ENCODE results near the gene HEXIM1. TPM values are rescaled to one million over a fixed set of nuclear protein-coding genes. Genes with fewer than 3 reads are reported as not detected.

Gene HEXIM1
- polyA plus RNA-seq, 3 donors = 2.2 to 14.8 (median 2.5) TPM

DNA sequence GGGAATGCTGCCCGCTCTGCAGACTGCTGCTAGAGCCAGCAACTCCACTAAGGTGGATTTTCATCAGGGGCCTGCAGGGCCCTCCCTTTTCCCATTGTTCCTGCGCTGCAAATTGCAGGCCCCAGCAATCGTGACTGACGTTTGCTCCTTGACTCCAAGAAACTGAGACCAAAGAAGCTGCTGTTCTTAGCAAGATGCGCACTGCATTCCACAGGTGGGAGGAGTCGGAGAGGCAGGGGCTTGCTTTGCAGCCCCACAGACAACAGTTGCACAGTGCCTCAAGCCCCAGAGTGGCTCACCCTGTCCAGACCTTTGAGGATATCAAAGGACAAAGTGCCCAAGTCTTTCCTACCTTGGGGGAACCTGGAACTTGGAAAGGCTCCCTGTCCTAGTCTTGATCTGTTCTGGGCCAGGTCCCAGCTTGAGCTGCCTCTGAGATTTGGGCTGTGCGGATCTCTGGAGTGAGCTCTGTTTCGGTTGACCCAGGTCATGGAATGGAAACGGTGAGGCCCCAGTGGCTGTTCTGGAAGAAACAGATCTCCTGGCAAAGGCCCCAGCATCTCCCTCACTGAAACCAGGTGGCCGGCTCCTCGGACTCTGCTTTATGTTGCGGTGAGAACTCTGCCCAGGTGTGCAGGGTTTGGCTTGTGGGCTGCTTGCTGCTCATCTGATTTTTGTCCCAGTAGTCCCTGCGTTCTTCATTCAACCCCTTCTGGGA, 40.8 kb upstream of the HEXIM1 start:
- peak overlapping the region in 1 of 7 donors; percentile 11 for H3K27ac Mint-ChIP-seq
- no peak overlapping the region for H3K4me2 ChIP-seq (replicated peaks; ENCODE audit: extremely low read depth, low read length, poor library complexity, severe bottlenecking)
- H3K36me3 ChIP-seq (replicated peaks in 1 of 2; ENCODE audit: control insufficient read depth in 1 of 2, insufficient read depth in 2 of 2, low read length in 2 of 2) = peaks cover 64 to 69% of the 10 kb centered on the region in 2 donors

DNA sequence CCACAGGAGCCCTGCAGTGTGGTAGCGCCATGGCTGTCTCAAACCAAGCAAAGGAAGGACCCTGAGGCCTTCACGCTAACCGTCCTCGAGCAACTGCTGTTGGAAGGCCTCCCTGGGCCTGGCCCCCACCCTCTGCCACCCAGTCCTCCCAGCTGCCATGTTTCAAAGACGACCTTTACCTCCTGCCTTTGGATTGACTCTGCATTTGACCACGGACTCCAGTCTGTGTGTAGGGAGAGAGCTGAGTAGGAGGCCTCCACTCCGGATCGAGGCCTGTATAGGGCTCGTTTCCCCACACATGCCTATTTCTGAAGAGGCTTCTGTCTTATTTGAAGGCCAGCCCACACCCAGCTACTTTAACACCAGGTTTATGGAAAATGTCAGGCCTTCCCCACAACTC, 40.2 kb upstream of the HEXIM1 start:
- TF ChIP-seq, protein P1, sequence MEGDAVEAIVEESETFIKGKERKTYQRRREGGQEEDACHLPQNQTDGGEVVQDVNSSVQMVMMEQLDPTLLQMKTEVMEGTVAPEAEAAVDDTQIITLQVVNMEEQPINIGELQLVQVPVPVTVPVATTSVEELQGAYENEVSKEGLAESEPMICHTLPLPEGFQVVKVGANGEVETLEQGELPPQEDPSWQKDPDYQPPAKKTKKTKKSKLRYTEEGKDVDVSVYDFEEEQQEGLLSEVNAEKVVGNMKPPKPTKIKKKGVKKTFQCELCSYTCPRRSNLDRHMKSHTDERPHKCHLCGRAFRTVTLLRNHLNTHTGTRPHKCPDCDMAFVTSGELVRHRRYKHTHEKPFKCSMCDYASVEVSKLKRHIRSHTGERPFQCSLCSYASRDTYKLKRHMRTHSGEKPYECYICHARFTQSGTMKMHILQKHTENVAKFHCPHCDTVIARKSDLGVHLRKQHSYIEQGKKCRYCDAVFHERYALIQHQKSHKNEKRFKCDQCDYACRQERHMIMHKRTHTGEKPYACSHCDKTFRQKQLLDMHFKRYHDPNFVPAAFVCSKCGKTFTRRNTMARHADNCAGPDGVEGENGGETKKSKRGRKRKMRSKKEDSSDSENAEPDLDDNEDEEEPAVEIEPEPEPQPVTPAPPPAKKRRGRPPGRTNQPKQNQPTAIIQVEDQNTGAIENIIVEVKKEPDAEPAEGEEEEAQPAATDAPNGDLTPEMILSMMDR (IDR thresholded peaks at IDR 0.05) = no peak
- no peak overlapping the region for H2AFZ ChIP-seq (ENCODE audit: insufficient read depth, low read depth, low read length, poor library complexity, severe bottlenecking)
- H3K4me1 Mint-ChIP-seq = no peaks in the 10 kb centered on the region
- H3K27ac Mint-ChIP-seq = peak overlapping the region in 4 of 7 donors; percentile 11 to 35 (median 28)
- no peak overlapping the region for H3K4me2 ChIP-seq (replicated peaks; ENCODE audit: extremely low read depth, low read length, poor library complexity, severe bottlenecking)
- no peaks in the 10 kb centered on the region for H3K27me3 ChIP-seq (ENCODE audit: control insufficient read depth in 2 of 2, insufficient read depth in 2 of 2, low read length in 2 of 2)
- WGBS (ENCODE audit: insufficient coverage) = 86% methylated on average over 1 of the region's 9 CpGs
- no peaks in the 10 kb centered on the region for H3K4me1 ChIP-seq (ENCODE audit: control insufficient read depth in 1 of 2, insufficient read depth in 2 of 2, low read length in 2 of 2)
- H3K79me2 ChIP-seq (ENCODE audit: insufficient read depth, low read length) = no peaks in the 10 kb centered on the region
- intact Hi-C loops (cut with micrococcal nuclease) = no loop called here
- H3K9me3 Mint-ChIP-seq = no peaks in the 10 kb centered on the region
- peaks cover 0 to 3% (median 1%) of the 10 kb centered on the region in 3 donors for H3K27me3 Mint-ChIP-seq (ENCODE audit: low read depth in 3 of 3)
- no peak overlapping the region for H3K4me3 Mint-ChIP-seq
- H3K4me3 ChIP-seq (replicated peaks in 1 of 3; ENCODE audit: low read depth in 2 of 3, low read length in 3 of 3) = no peak overlapping the region
- H3K36me3 ChIP-seq (replicated peaks in 1 of 2; ENCODE audit: control insufficient read depth in 1 of 2, insufficient read depth in 2 of 2, low read length in 2 of 2) = peaks cover 58 to 63% of the 10 kb centered on the region in 2 donors
- H3K9me3 ChIP-seq (replicated peaks in 1 of 2; ENCODE audit: control insufficient read depth in 1 of 2, insufficient read depth in 1 of 2, low read length in 2 of 2) = no peaks in the 10 kb centered on the region
- H3K9ac ChIP-seq (ENCODE audit: insufficient read depth, low read length, poor library complexity, severe bottlenecking) = no peak overlapping the region
- peaks cover 50% of the 10 kb centered on the region for H4K20me1 ChIP-seq (ENCODE audit: insufficient read depth, low read length)
- H3K36me3 Mint-ChIP-seq = peaks cover 56 to 61% of the 10 kb centered on the region in 2 donors
- no peak overlapping the region for H3K27ac ChIP-seq (ENCODE audit: low read depth in 1 of 2, low read length in 2 of 2)
- DNase-seq = no peak

More for the DNA sequence above, 40.8 kb upstream of the HEXIM1 start:
- H3K4me3 Mint-ChIP-seq = no peak overlapping the region
- H3K4me1 Mint-ChIP-seq = no peaks in the 10 kb centered on the region
- H3K9me3 Mint-ChIP-seq = no peaks in the 10 kb centered on the region
- 96% methylated on average over 12 of the region's 13 CpGs for WGBS (ENCODE audit: insufficient coverage)
- no peak overlapping the region for H3K4me3 ChIP-seq (replicated peaks in 1 of 3; ENCODE audit: low read depth in 2 of 3, low read length in 3 of 3)
- H2AFZ ChIP-seq (ENCODE audit: insufficient read depth, low read depth, low read length, poor library complexity, severe bottlenecking) = no peak overlapping the region
- no peaks in the 10 kb centered on the region for H3K27me3 ChIP-seq (ENCODE audit: control insufficient read depth in 2 of 2, insufficient read depth in 2 of 2, low read length in 2 of 2)
- peaks cover 62 to 67% of the 10 kb centered on the region in 2 donors for H3K36me3 Mint-ChIP-seq
- no peak overlapping the region for H3K9ac ChIP-seq (ENCODE audit: insufficient read depth, low read length, poor library complexity, severe bottlenecking)
- intact Hi-C loops (cut with micrococcal nuclease) = no loop called here
- H3K27me3 Mint-ChIP-seq (ENCODE audit: low read depth in 3 of 3) = peaks cover 0 to 3% (median 1%) of the 10 kb centered on the region in 3 donors
- H4K20me1 ChIP-seq (ENCODE audit: insufficient read depth, low read length) = peaks cover 50% of the 10 kb centered on the region
- H3K9me3 ChIP-seq (replicated peaks in 1 of 2; ENCODE audit: control insufficient read depth in 1 of 2, insufficient read depth in 1 of 2, low read length in 2 of 2) = no peaks in the 10 kb centered on the region
- H3K79me2 ChIP-seq (ENCODE audit: insufficient read depth, low read length) = no peaks in the 10 kb centered on the region
- H3K4me1 ChIP-seq (ENCODE audit: control insufficient read depth in 1 of 2, insufficient read depth in 2 of 2, low read length in 2 of 2) = no peaks in the 10 kb centered on the region
- DNase-seq = no peak
- no peak overlapping the region for H3K27ac ChIP-seq (ENCODE audit: low read depth in 1 of 2, low read length in 2 of 2)
- TF ChIP-seq, protein P1 (IDR thresholded peaks at IDR 0.05) = no peak
